ENCODE results near the gene R3HCC1L. TPM values are rescaled to one million over a fixed set of nuclear protein-coding genes. Genes with fewer than 3 reads are reported as not detected.

R3HCC1L gene
- total and polyA plus RNA-seq, 9 of the 15 experiments (the other 6 are each of a cell fraction or from before 2014, with no cell fraction given): 9.1 to 17.8 (median 12.6) TPM

- Histone ChIP-seq H3K27me3 (ENCODE audit: control insufficient read depth in 2 of 2, insufficient read depth in 2 of 2, low read length in 2 of 2) (no peaks in the 10 kb centered on the region), H3K4me3 (no peak overlapping the region), H3K9me1 (ENCODE audit: control insufficient read depth, insufficient read depth, low read length) (no peaks in the 10 kb centered on the region), H3K9me3 (replicated peaks; ENCODE audit: control insufficient read depth, insufficient read depth, low read depth, low read length) (no peaks in the 10 kb centered on the region; the same call in 1 of the 2 replicates), H3K9ac (ENCODE audit: insufficient read depth in 1 of 2, low read depth in 2 of 2, low read length in 2 of 2) (no peak overlapping the region), H3K4me2 (ENCODE audit: insufficient read depth, low read length) (no peak overlapping the region), H2AFZ (ENCODE audit: low read depth, low read length) (no peak overlapping the region), H4K20me1 (replicated peaks; ENCODE audit: control insufficient read depth, insufficient read depth, low read length) (no peaks in the 10 kb centered on the region), H3K79me2 (ENCODE audit: control insufficient read depth, insufficient read depth, low read length) (peaks cover 80% of the 10 kb centered on the region), H3K27ac (ENCODE audit: extremely low read depth, low read depth, low read length) (no peak overlapping the region), H3K36me3 (ENCODE audit: control insufficient read depth, insufficient read depth, low read length) (no peaks in the 10 kb centered on the region; the same call in 2 of the 3 replicates), H3K4me1 (replicated peaks in 1 of 2; ENCODE audit: control insufficient read depth in 2 of 2, insufficient read depth in 2 of 2, low read length in 2 of 2) (peaks cover 0 to 7% of the 10 kb centered on the region in 2 experiments; a peak in 3 of 5 replicates)
- ChIA-PET CTCF (ENCODE audit: low intra/inter-chr PET ratio) (no interaction called here), POLR2A (no interaction called here)
- in situ Hi-C loops (cut with MboI): no loop called here
- BruUV-seq (replicated peaks): no TSS peak
- 50% methylated on average over 2 of the region's 2 CpGs for WGBS (ENCODE audit: insufficient coverage, low coverage, missing lambda C conversion rate)
- no peak for FAIRE-seq
- intact Hi-C loops (cut with micrococcal nuclease): no loop called here
- no peak for DNase-seq (ENCODE audit: extremely low read depth in 1 of 4, low spot score in 3 of 4)
- no peak for ATAC-seq
- no peak for TF ChIP-seq MXD1 (CRISPR knock-in tag; IDR thresholded peaks at IDR 0.05; ENCODE audit: borderline replicate concordance, poor library complexity, severe bottlenecking)
- no peak for TF ChIP-seq ZBTB49 (CRISPR knock-in tag; IDR thresholded peaks at IDR 0.05; ENCODE audit: borderline replicate concordance)
- TF ChIP-seq HDGF (IDR thresholded peaks at IDR 0.05): no peak
- TF ChIP-seq ZNF79 (CRISPR knock-in tag; IDR thresholded peaks at IDR 0.05; ENCODE audit: low read depth): no peak
- no peak for TF ChIP-seq MCM5 (IDR thresholded peaks at IDR 0.05; ENCODE audit: low read depth)
- TF ChIP-seq CEBPG (CRISPR knock-in tag; IDR thresholded peaks at IDR 0.05): no peak
- TF ChIP-seq CEBPG (tag; conservative IDR thresholded peaks at IDR 0.05 in 1 of 2, IDR thresholded peaks at IDR 0.05 in 1 of 2): no peak
- TF ChIP-seq THRB (CRISPR knock-in tag; conservative IDR thresholded peaks at IDR 0.05): no peak
- TF ChIP-seq TARDBP (IDR thresholded peaks at IDR 0.05): no peak
- no peak for TF ChIP-seq POLR3G (IDR thresholded peaks at IDR 0.05; ENCODE audit: extremely low read depth, insufficient read length, insufficient replicate concordance)
- TF ChIP-seq LCOR (CRISPR knock-in tag; IDR thresholded peaks at IDR 0.05): no peak
- no peak for TF ChIP-seq NR0B1 (IDR thresholded peaks at IDR 0.05; ENCODE audit: partially characterized antibody)
- no peak for TF ChIP-seq SMAD2 (IDR thresholded peaks at IDR 0.05; ENCODE audit: low read depth, low read length)
- TF ChIP-seq SAFB (IDR thresholded peaks at IDR 0.05; ENCODE audit: borderline replicate concordance, low read depth, low read length): no peak
- no peak for TF ChIP-seq ZKSCAN8 (CRISPR knock-in tag; IDR thresholded peaks at IDR 0.05)
- no peak for TF ChIP-seq BRF1 (IDR thresholded peaks at IDR 0.05; ENCODE audit: borderline replicate concordance, extremely low read depth, insufficient read length)
- no peak for TF ChIP-seq ZNF224 (CRISPR knock-in tag; IDR thresholded peaks at IDR 0.05)
- TF ChIP-seq MEF2A (IDR thresholded peaks at IDR 0.05; ENCODE audit: control insufficient read depth, low read depth, low read length): no peak
Observed at GRCh38 chr10:98144985-98145384, 10.5 kb downstream of the R3HCC1L start.
